Measurements from ENCODE around the gene GLT1D1. TPM values are rescaled to one million over a fixed set of nuclear protein-coding genes. Genes with fewer than 3 reads are reported as not detected.
A peak's percentile ranks its signal among the peaks of the same experiment; 100 is the strongest.

Gene GLT1D1
- total and polyA plus RNA-seq, 2 of the 8 experiments (the other 6 are each of a cell fraction or from before 2014, with no cell fraction given) = 1.5 to 3.6 TPM

GRCh38 chr12:128823916-128824839 is 29.1 kb upstream of the GLT1D1 start, which contains the start of gene SLC15A4 (continued):
- TF ChIP-seq KDM1A (IDR thresholded peaks at IDR 0.05; ENCODE audit: borderline replicate concordance, low read length) (no peak), BCL11A (IDR thresholded peaks at IDR 0.05; ENCODE audit: low read depth in 2 of 2, low read length in 2 of 2) (no peak), CHD1 (IDR thresholded peaks at IDR 0.05; ENCODE audit: low read depth, low read length) (no peak), BRCA1 (IDR thresholded peaks at IDR 0.05; ENCODE audit: low read depth, low read length) (peak; percentile 96), SP1 (IDR thresholded peaks at IDR 0.05; ENCODE audit: low read depth, low read length) (peak; percentile 78), CBX5 (IDR thresholded peaks at IDR 0.05; ENCODE audit: low read depth, low read length) (no peak), TCF12 (IDR thresholded peaks at IDR 0.05; ENCODE audit: low read depth, low read length) (no peak), FOSL1 (IDR thresholded peaks at IDR 0.05; ENCODE audit: insufficient read depth, low read depth, low read length) (no peak), RBBP5 (IDR thresholded peaks at IDR 0.05; ENCODE audit: borderline replicate concordance, low read depth, low read length) (no peak), SRF (IDR thresholded peaks at IDR 0.05; ENCODE audit: low read depth, low read length) (no peak), PHF8 (conservative IDR thresholded peaks at IDR 0.05; ENCODE audit: low read depth, low read length) (peak; percentile 88), CEBPB (IDR thresholded peaks at IDR 0.05; ENCODE audit: low read depth, low read length) (no peak), GABPA (IDR thresholded peaks at IDR 0.05; ENCODE audit: borderline replicate concordance, insufficient read depth, low read length) (peak; percentile 92; the same call in 1 of the 2 replicates), SUZ12 (IDR thresholded peaks at IDR 0.05; ENCODE audit: low read length) (no peak), SP2 (IDR thresholded peaks at IDR 0.05; ENCODE audit: low read length) (peak; percentile 35; the same call in 1 of the 2 replicates), POLR2A (IDR thresholded peaks at IDR 0.05; ENCODE audit: control extremely low read depth in 1 of 2, low read depth in 2 of 2, low read length in 2 of 2) (peak; percentile 95 to 98), RXRA (IDR thresholded peaks at IDR 0.05; ENCODE audit: insufficient read depth, low read depth, low read length) (no peak), KDM5A (IDR thresholded peaks at IDR 0.05; ENCODE audit: low read length) (no peak), EZH2 (IDR thresholded peaks at IDR 0.05; ENCODE audit: low read depth, low read length, severe bottlenecking) (no peak), RNF2 (IDR thresholded peaks at IDR 0.05; ENCODE audit: borderline replicate concordance, low read depth, low read length, missing control alignments, poor library complexity, severe bottlenecking) (no peak), SIX5 (IDR thresholded peaks at IDR 0.05; ENCODE audit: low read depth, low read length) (no peak), TBP (IDR thresholded peaks at IDR 0.05; ENCODE audit: low read depth, low read length) (peak; percentile 93), ZNF274 (IDR thresholded peaks at IDR 0.05; ENCODE audit: borderline replicate concordance, extremely low read depth, low read length) (no peak), EGR1 (IDR thresholded peaks at IDR 0.05; ENCODE audit: borderline replicate concordance, low read depth, low read length) (no peak), ASH2L (IDR thresholded peaks at IDR 0.05; ENCODE audit: low read length) (no peak)

Data from H1 (cell line).